MCF 10A (cell line): ENCODE results near the gene KAT2B. TPM values are rescaled to one million over a fixed set of nuclear protein-coding genes. Genes with fewer than 3 reads are reported as not detected.

Experiments used
- BruUV-seq: library from RNA; stranded (reverse); fragments of 400-500 nt; replicated peaks from 2 replicates; lab custom pipeline; 2021; lab: Mats Ljungman, UMichigan
- CTCF ChIA-PET: fragments of 300-600 bp; sonication (Branson Sonifier 250); formaldehyde crosslinking; extraction: SDS; loops from one replicate; lab custom pipeline; 2021; ENCODE audit warnings: antibody characterized with exemption, inconsistent platforms; lab: Yijun Ruan, JAX
- POLR2A ChIA-PET: fragments of 300-600, 350-650 bp; sonication (Branson Sonifier 250); formaldehyde crosslinking; extraction: SDS; loops from one replicate; lab custom pipeline; 2020; ENCODE audit warnings: antibody characterized with exemption, inconsistent platforms; lab: Yijun Ruan, JAX
- DNase-seq: peaks from one replicate; pipeline ENCODE4 v3.0.0-alpha.2; 2018; ENCODE audit not compliant: unreplicated experiment
- H3K27ac Mint-ChIP-seq: one replicate; pipeline ENCODE4 v1.8.0; 2022; ENCODE audit warnings: mild to moderate bottlenecking, low read depth, mixed read lengths; ENCODE audit not compliant: unreplicated experiment
- H3K27me3 Mint-ChIP-seq: one replicate; pipeline ENCODE4 v1.8.0; 2022; ENCODE audit warnings: mixed read lengths; ENCODE audit not compliant: insufficient read depth, unreplicated experiment
- H3K36me3 Mint-ChIP-seq: one replicate; pipeline ENCODE4 v1.8.0; 2022; ENCODE audit warnings: mild to moderate bottlenecking, moderate library complexity, mixed read lengths; ENCODE audit not compliant: insufficient read depth, unreplicated experiment
- H3K4me1 Mint-ChIP-seq: one replicate; pipeline ENCODE4 v1.8.0; 2022; ENCODE audit warnings: mixed read lengths; ENCODE audit not compliant: insufficient read depth, unreplicated experiment
- H3K4me3 Mint-ChIP-seq: one replicate; pipeline ENCODE4 v1.8.0; 2022; ENCODE audit warnings: mild to moderate bottlenecking, moderate library complexity, mixed read lengths; ENCODE audit not compliant: unreplicated experiment
- H3K9me3 Mint-ChIP-seq: one replicate; pipeline ENCODE4 v1.8.0; 2022; ENCODE audit warnings: mixed read lengths; ENCODE audit not compliant: unreplicated experiment
- intact Hi-C: fragments of 100-400 bp; cut with micrococcal nuclease; formaldehyde crosslinking; loops from 2 replicates; pipeline ENCODE4 v1.14.1; 2022
- total RNA-seq: library from RNA; stranded (reverse); gene quantifications from 2 replicates; pipeline ENCODE4 v1.2.3, GENCODE V29; 2022
- TF ChIP-seq, protein P1 (sequence below): fragments of 200-600 bp; IDR thresholded peaks from one replicate; pipeline ENCODE4 v1.8.0; 2022; ENCODE audit warnings: antibody characterized with exemption, mild to moderate bottlenecking; ENCODE audit not compliant: unreplicated experiment

KAT2B gene
- total RNA-seq, 1 experiment from 2014 or later: 9.4 TPM

GRCh38 chr3:20141316-20141715, 101.1 kb downstream of the KAT2B start:
- H3K4me1 Mint-ChIP-seq: no peaks in the 10 kb centered on the region
- ChIA-PET POLR2A (no interaction called here), CTCF (interaction anchor here (0.5 kb wide), 1 partner anchor 169 kb away, joined by 3 read pairs; no protein-coding TSS in a partner anchor)
- intact Hi-C loops: no loop called here
- H3K27me3 Mint-ChIP-seq: no peaks in the 10 kb centered on the region
- no peaks in the 10 kb centered on the region for H3K9me3 Mint-ChIP-seq
- no peaks in the 10 kb centered on the region for H3K36me3 Mint-ChIP-seq
- no peak for DNase-seq
- BruUV-seq: no TSS peak
- TF ChIP-seq, protein P1, sequence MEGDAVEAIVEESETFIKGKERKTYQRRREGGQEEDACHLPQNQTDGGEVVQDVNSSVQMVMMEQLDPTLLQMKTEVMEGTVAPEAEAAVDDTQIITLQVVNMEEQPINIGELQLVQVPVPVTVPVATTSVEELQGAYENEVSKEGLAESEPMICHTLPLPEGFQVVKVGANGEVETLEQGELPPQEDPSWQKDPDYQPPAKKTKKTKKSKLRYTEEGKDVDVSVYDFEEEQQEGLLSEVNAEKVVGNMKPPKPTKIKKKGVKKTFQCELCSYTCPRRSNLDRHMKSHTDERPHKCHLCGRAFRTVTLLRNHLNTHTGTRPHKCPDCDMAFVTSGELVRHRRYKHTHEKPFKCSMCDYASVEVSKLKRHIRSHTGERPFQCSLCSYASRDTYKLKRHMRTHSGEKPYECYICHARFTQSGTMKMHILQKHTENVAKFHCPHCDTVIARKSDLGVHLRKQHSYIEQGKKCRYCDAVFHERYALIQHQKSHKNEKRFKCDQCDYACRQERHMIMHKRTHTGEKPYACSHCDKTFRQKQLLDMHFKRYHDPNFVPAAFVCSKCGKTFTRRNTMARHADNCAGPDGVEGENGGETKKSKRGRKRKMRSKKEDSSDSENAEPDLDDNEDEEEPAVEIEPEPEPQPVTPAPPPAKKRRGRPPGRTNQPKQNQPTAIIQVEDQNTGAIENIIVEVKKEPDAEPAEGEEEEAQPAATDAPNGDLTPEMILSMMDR: no peak
- H3K4me3 Mint-ChIP-seq: no peak overlapping the region
- no peak overlapping the region for H3K27ac Mint-ChIP-seq

DNA sequence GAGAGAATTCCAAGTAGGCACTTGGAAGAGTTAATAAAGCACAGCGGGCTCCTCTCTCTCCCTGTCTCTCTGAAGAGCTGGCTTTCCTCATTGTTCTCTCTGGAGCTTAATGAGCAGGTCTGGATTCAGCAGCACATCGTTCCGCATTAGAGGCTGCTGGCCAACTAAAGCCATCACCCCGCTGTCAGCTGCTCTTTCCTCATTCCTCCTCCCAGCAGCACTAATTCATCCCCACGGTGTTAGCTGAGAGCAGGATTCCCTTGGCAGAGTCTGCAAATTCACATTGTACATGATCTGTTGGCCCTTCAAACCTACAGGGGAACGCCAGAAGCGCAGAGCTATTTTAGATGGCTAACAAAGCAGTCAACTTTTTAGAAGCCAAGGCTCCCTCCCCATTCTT, 101.6 kb downstream of the KAT2B start:
- CTCF ChIA-PET: interaction anchor here (0.5 to 0.7 kb wide), 2 partner anchors 39 to 170 kb away, joined by 3 read pairs; no protein-coding TSS in a partner anchor
- POLR2A ChIA-PET: no interaction called here
- TF ChIP-seq, protein P1: no peak
- intact Hi-C loops: no loop called here
- H3K27ac Mint-ChIP-seq: no peak overlapping the region
- H3K9me3 Mint-ChIP-seq: no peaks in the 10 kb centered on the region
- H3K36me3 Mint-ChIP-seq: no peaks in the 10 kb centered on the region
- no peaks in the 10 kb centered on the region for H3K27me3 Mint-ChIP-seq
- no TSS peak for BruUV-seq
- no peaks in the 10 kb centered on the region for H3K4me1 Mint-ChIP-seq
- DNase-seq: no peak
- no peak overlapping the region for H3K4me3 Mint-ChIP-seq

DNA sequence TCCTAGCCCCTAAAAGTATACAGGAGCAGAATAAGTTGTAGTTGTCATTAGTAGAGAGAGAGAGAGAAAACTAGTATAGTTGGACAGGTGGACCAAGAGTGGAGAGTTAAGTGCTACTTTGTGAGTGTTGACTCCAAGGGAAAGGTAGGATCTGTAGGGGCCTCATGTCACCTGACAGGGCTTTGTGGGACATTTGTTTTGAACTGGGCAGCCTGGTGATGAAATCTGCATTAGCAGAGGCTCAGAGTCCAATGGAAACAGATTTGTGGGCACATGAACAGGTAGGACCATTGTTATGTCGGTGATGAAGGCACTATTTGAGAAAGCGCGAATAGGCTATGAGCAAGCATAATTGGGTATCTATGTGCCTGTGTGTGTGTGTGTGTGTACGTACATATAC, 102.3 kb downstream of the KAT2B start:
- BruUV-seq: no TSS peak
- intact Hi-C loops: no loop called here
- Mint-ChIP-seq H3K27me3 (no peaks in the 10 kb centered on the region), H3K4me1 (no peaks in the 10 kb centered on the region), H3K4me3 (no peak overlapping the region), H3K9me3 (no peaks in the 10 kb centered on the region), H3K36me3 (no peaks in the 10 kb centered on the region), H3K27ac (no peak overlapping the region)
- CTCF ChIA-PET: no interaction called here
- no peak for DNase-seq
- TF ChIP-seq, protein P1: no peak
- POLR2A ChIA-PET: no interaction called here

DNA sequence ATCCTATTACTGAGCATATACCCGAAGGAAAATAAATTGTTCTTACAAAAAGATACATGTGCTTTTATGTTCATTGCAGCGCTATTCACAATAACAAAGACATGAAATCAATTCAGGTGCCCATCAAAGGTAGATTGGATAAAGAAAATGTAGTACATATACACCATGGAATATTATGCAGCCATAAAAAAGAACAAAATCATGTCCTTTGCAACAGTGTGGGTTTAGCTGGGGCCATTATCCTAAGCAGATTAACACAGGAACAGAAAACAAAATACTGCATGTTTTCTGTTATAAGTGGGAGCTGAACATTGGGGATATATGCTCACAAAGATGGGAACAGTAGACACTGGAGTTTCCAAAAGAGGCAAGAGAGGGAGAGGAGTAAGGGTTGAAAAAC, 103.3 kb downstream of the KAT2B start:
- Mint-ChIP-seq H3K36me3 (no peaks in the 10 kb centered on the region), H3K4me1 (no peaks in the 10 kb centered on the region), H3K27ac (no peak overlapping the region), H3K27me3 (no peaks in the 10 kb centered on the region), H3K9me3 (no peaks in the 10 kb centered on the region), H3K4me3 (no peak overlapping the region)
- TF ChIP-seq, protein P1: no peak
- ChIA-PET POLR2A (no interaction called here), CTCF (no interaction called here)
- DNase-seq: no peak
- no TSS peak for BruUV-seq
- intact Hi-C loops: no loop called here
